ENCODE measurements around the gene ZNF555. TPM values are rescaled to one million over a fixed set of nuclear protein-coding genes. Genes with fewer than 3 reads are reported as not detected.
"Not testable (repeated sequence)": the region's sequence is repeated elsewhere in the genome, so short reads cannot be mapped to it uniquely, and the experiment has no call there.

Gene ZNF555
- total and polyA plus RNA-seq, 4 experiments from 2014 or later: 2.2 to 11.5 (median 8.1) TPM

DNA sequence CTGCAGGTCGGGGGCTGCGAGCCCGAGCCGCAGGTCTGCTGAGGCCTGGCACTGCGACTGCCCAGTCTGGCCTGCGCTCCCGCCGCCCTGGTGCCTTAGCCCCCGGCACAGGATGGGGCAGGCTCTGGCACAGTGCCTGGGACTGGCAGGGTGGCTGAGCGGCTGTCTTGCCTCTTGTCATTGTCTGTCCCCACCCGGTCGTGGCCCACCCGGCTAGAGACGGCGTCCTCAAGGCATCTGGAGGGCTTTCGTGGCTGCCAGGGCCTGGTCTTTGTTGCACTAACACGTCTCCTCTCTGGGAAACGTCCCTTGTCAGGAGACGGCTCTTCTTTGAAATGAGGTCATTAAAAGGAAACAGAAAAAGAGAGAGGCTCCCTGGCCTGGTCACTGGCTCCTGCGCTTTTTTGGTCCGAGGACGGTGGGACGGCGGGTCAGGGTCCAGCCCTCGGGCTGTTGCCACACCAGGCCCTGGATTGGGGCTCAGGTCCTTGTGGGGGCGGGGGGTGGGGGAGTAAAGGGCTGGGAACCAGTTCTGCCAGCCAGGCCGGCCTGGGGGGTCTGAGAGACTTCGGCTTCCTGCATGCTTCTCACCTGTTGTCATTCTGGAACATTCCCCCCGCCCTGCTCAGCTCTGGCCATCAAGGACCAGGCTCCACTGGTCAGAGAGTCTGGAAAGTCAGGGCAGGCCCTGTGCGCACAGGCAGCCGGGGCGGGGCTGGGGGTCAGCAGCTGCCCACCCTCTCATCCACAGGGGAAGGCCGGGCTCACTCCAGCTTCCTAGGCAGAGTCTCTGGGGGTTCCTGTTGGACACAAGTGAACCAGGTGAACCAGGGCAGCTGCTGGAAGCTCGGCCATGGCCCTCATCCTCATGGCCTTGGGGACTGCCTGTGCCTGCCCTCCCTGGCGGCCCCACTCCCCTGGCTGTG lies 27.8 kb upstream of the ZNF555 start:
- no peaks in the 10 kb centered on the region for H3K27me3 Mint-ChIP-seq
- intact Hi-C loops (cut with micrococcal nuclease): loop anchor here (10.0 kb wide), 1 partner anchor 221 kb away; no protein-coding TSS in a partner anchor

GRCh38 chr19:2814426-2814825 lies 26.8 kb upstream of the ZNF555 start:
- Mint-ChIP-seq H3K36me3 (peaks cover 2 to 4% of the 10 kb centered on the region in 2 donors), H3K9me3 (no peaks in the 10 kb centered on the region), H3K4me1 (peaks cover 0 to 1% (median 0%) of the 10 kb centered on the region in 4 donors), H3K4me3 (no peak overlapping the region), H3K27ac (no peak overlapping the region), H3K27me3 (no peaks in the 10 kb centered on the region)
- ChIA-PET POLR2A (ENCODE audit: partially characterized antibody) (no interaction called here), CTCF (ENCODE audit: partially characterized antibody) (no interaction called here)
- no peaks in the 10 kb centered on the region for H3K4me1 ChIP-seq (ENCODE audit: insufficient read depth, low read length)
- no peaks in the 10 kb centered on the region for H3K36me3 ChIP-seq (ENCODE audit: insufficient read depth, low read length)
- no peak overlapping the region for H3K4me3 ChIP-seq (ENCODE audit: low read length in 2 of 2)
- H3K9me3 ChIP-seq (ENCODE audit: control insufficient read depth in 1 of 2, low read length in 2 of 2): no peaks in the 10 kb centered on the region
- DNase-seq: no peak
- intact Hi-C loops (cut with micrococcal nuclease): loop anchor here (10.0 kb wide), 1 partner anchor 220 kb away; no protein-coding TSS in a partner anchor
- H3K27me3 ChIP-seq (ENCODE audit: insufficient read depth, low read length): no peaks in the 10 kb centered on the region
- no peak overlapping the region for H3K27ac ChIP-seq (ENCODE audit: low read depth, low read length)

More for the DNA sequence above, 27.8 kb upstream of the ZNF555 start:
- Mint-ChIP-seq H3K9me3 (no peaks in the 10 kb centered on the region), H3K4me1 (peaks cover 0 to under 1% (median 0%) of the 10 kb centered on the region in 4 donors), H3K36me3 (peaks cover 10 to 13% of the 10 kb centered on the region in 2 donors), H3K27ac (peak overlapping the region in 1 of 7 donors; percentile 60), H3K4me3 (no peak overlapping the region)
- DNase-seq: no peak
- H3K4me3 ChIP-seq (ENCODE audit: low read length in 2 of 2): no peak overlapping the region
- POLR2A ChIA-PET (ENCODE audit: partially characterized antibody): no interaction called here
- H3K27ac ChIP-seq (ENCODE audit: low read depth, low read length): no peak overlapping the region
- no peaks in the 10 kb centered on the region for H3K27me3 ChIP-seq (ENCODE audit: insufficient read depth, low read length)
- no peaks in the 10 kb centered on the region for H3K4me1 ChIP-seq (ENCODE audit: insufficient read depth, low read length)
- no peaks in the 10 kb centered on the region for H3K9me3 ChIP-seq (ENCODE audit: control insufficient read depth in 1 of 2, low read length in 2 of 2)
- CTCF ChIA-PET (ENCODE audit: partially characterized antibody): no interaction called here
- peaks cover 7% of the 10 kb centered on the region for H3K36me3 ChIP-seq (ENCODE audit: insufficient read depth, low read length)

DNA sequence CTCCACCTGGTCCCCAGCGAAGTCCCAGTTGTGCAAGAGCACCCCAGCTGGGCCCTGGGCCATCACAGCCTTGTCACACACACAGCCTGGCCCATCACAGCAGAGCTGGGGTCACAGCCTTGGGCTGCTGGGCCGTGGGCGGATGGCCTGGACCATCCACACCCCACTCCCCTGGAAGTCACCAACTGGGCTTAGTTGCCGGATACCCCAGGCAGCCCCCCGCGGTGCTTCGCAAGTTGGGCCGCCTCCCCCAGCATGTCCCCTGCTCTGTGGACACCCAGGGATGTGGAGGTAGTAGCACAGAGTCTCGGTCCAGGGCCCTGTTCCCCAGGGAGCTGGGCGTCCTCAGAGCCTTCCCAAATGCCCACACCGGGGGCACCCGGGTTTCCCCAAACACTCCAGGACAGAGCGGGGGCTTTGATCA lies 26.1 kb upstream of the ZNF555 start:
- H3K9me3 ChIP-seq (ENCODE audit: control insufficient read depth in 1 of 2, low read length in 2 of 2): no peaks in the 10 kb centered on the region
- Mint-ChIP-seq H3K27me3 (no peaks in the 10 kb centered on the region), H3K9me3 (no peaks in the 10 kb centered on the region), H3K36me3 (peaks cover 0 to 2% of the 10 kb centered on the region in 2 donors), H3K4me1 (peaks cover 0 to 2% (median 1%) of the 10 kb centered on the region in 4 donors), H3K27ac (no peak overlapping the region), H3K4me3 (no peak overlapping the region)
- H3K27me3 ChIP-seq (ENCODE audit: insufficient read depth, low read length): no peaks in the 10 kb centered on the region
- POLR2A ChIA-PET (ENCODE audit: partially characterized antibody): no interaction called here
- intact Hi-C loops (cut with micrococcal nuclease): loop anchor here (10.0 kb wide), 1 partner anchor 220 kb away; no protein-coding TSS in a partner anchor
- H3K36me3 ChIP-seq (ENCODE audit: insufficient read depth, low read length): no peaks in the 10 kb centered on the region
- no peak for DNase-seq
- no peak overlapping the region for H3K4me3 ChIP-seq (ENCODE audit: low read length in 2 of 2)
- peaks cover 1% of the 10 kb centered on the region for H3K4me1 ChIP-seq (ENCODE audit: insufficient read depth, low read length)
- no peak overlapping the region for H3K27ac ChIP-seq (ENCODE audit: low read depth, low read length)
- CTCF ChIA-PET (ENCODE audit: partially characterized antibody): no interaction called here

- peaks cover 8% of the 10 kb centered on the region for H3K4me1 ChIP-seq (ENCODE audit: insufficient read depth, low read length)
- no peaks in the 10 kb centered on the region for H3K9me3 ChIP-seq (ENCODE audit: control insufficient read depth in 1 of 2, low read length in 2 of 2)
- POLR2A ChIA-PET (ENCODE audit: partially characterized antibody): interaction anchor here (0.6 kb wide), 1 partner anchor 375 kb away, joined by 3 read pairs; no protein-coding TSS in a partner anchor
- no peak for DNase-seq
- no peak overlapping the region for H3K4me3 ChIP-seq (ENCODE audit: low read length in 2 of 2)
- H3K4me1 Mint-ChIP-seq: peaks cover 0 to 7% (median 3%) of the 10 kb centered on the region in 4 donors
- H3K36me3 ChIP-seq (ENCODE audit: insufficient read depth, low read length): no peaks in the 10 kb centered on the region
- intact Hi-C loops (cut with micrococcal nuclease): loop anchor here (10.0 kb wide), 1 partner anchor 219 kb away; no protein-coding TSS in a partner anchor
- no peaks in the 10 kb centered on the region for H3K9me3 Mint-ChIP-seq
- CTCF ChIA-PET (ENCODE audit: partially characterized antibody): no interaction called here
- H3K4me3 Mint-ChIP-seq: no peak overlapping the region
- no peaks in the 10 kb centered on the region for H3K27me3 ChIP-seq (ENCODE audit: insufficient read depth, low read length)
- H3K27ac ChIP-seq (ENCODE audit: low read depth, low read length): no peak overlapping the region
- no peaks in the 10 kb centered on the region for H3K27me3 Mint-ChIP-seq
- peak overlapping the region in 1 of 7 donors; percentile 31 for H3K27ac Mint-ChIP-seq
- peaks cover 0 to 2% of the 10 kb centered on the region in 2 donors for H3K36me3 Mint-ChIP-seq
Observed at GRCh38 chr19:2815923-2816322, 25.4 kb upstream of the ZNF555 start.

- ChIA-PET CTCF (ENCODE audit: partially characterized antibody) (no interaction called here), POLR2A (ENCODE audit: partially characterized antibody) (no interaction called here)
- Mint-ChIP-seq H3K27me3 (no peaks in the 10 kb centered on the region), H3K4me3 (no peak overlapping the region), H3K27ac (peak overlapping the region in 1 of 7 donors; percentile 76), H3K4me1 (peaks cover 0 to 14% (median 3%) of the 10 kb centered on the region in 4 donors), H3K9me3 (no peaks in the 10 kb centered on the region), H3K36me3 (no peaks in the 10 kb centered on the region)
- no peaks in the 10 kb centered on the region for H3K36me3 ChIP-seq (ENCODE audit: insufficient read depth, low read length)
- H3K27ac ChIP-seq (ENCODE audit: low read depth, low read length): no peak overlapping the region
- H3K4me3 ChIP-seq (ENCODE audit: low read length in 2 of 2): no peak overlapping the region
- intact Hi-C loops (cut with micrococcal nuclease): loop anchor here (10.0 kb wide), 1 partner anchor 218 kb away; no protein-coding TSS in a partner anchor
- H3K27me3 ChIP-seq (ENCODE audit: insufficient read depth, low read length): no peaks in the 10 kb centered on the region
- no peaks in the 10 kb centered on the region for H3K9me3 ChIP-seq (ENCODE audit: control insufficient read depth in 1 of 2, low read length in 2 of 2)
- H3K4me1 ChIP-seq (ENCODE audit: insufficient read depth, low read length): peaks cover 8% of the 10 kb centered on the region
- no peak for DNase-seq
Observed at GRCh38 chr19:2816641-2817040, 24.6 kb upstream of the ZNF555 start.

- H3K36me3 ChIP-seq (ENCODE audit: insufficient read depth, low read length); POLR2A ChIA-PET (ENCODE audit: partially characterized antibody); H3K4me3 ChIP-seq (ENCODE audit: low read length in 2 of 2); DNase-seq; H3K27ac ChIP-seq (ENCODE audit: low read depth, low read length); H3K27me3 ChIP-seq (ENCODE audit: insufficient read depth, low read length); H3K9me3 Mint-ChIP-seq; H3K9me3 ChIP-seq (ENCODE audit: control insufficient read depth in 1 of 2, low read length in 2 of 2); H3K27me3 Mint-ChIP-seq; H3K4me1 ChIP-seq (ENCODE audit: insufficient read depth, low read length); H3K36me3 Mint-ChIP-seq; CTCF ChIA-PET (ENCODE audit: partially characterized antibody): not testable (repeated sequence)
- intact Hi-C loops (cut with micrococcal nuclease): loop anchor here (10.0 kb wide), 1 partner anchor 217 kb away; no protein-coding TSS in a partner anchor
- Mint-ChIP-seq H3K4me3 (peak overlapping the region in 3 of 8 donors; percentile 1 to 39 (median 1)), H3K4me1 (peaks cover 0 to 18% (median 3%) of the 10 kb centered on the region in 4 donors), H3K27ac (peak overlapping the region in 1 of 7 donors; percentile 76)
Observed at GRCh38 chr19:2817237-2817829, 23.9 kb upstream of the ZNF555 start.

Data from CD4-positive, alpha-beta memory T cell (primary cell).